CD4-positive, alpha-beta T cell treated with Interleukin-15 for 1 hour (primary cell): Measurements from ENCODE around the gene ETV6.
"Not testable (repeated sequence)": the region's sequence is repeated elsewhere in the genome, so short reads cannot be mapped to it uniquely, and the experiment has no call there.

Source experiments
- DNase-seq: peaks from one replicate; pipeline ENCODE4 v3.0.0-alpha.2; 2020

Gene ETV6

DNA sequence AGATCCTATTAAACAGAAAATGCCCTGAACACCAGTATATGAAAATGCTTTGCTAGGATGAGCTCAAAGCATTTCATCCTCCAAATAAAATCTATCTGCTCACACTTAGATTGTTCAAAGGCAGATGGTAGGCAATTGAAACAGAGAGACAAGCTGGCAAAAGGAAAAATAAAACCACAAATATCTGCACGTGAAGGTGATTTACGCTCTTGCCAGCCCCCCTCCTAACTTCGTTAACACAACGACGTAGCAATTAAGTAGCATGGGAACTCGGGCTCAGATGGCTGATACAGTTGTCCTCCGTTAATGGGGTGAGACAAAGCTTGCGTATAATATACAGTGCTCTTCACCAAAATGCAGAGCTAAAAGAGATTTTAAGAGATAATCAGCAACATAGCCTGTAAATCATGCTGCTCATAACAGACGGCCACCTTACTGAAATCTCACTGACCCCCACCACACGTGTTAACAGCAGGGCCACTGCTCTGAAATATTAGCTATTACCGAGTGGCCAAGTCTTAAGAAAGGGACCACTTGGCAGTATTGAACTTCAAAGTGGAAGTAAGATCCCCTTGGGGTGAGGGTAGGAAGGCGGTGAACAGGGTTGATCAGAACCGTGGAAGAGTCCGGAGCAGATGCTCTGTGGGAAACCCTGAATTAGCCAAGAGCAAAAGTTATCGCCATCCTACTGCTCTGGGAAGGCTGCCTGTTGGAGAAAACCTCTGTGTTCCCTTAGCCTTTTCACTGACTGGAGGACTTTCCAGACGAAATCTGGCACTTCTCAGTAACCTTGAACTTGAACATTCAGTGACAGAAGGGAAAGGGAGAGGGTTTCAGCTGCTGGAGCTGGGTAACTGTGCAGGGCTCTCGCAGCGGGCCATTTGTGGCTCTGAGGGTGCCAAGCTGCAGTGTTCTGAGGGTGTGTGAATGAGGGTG, 23.1 kb downstream of the ETV6 start:
- DNase-seq = no peak

GRCh38 chr12:11673666-11674461, 24.4 kb downstream of the ETV6 start:
- no peak for DNase-seq

GRCh38 chr12:11674894-11675390, 25.5 kb downstream of the ETV6 start:
- no peak for DNase-seq

GRCh38 chr12:11676052-11676451, 26.6 kb downstream of the ETV6 start:
- DNase-seq = no peak

DNA sequence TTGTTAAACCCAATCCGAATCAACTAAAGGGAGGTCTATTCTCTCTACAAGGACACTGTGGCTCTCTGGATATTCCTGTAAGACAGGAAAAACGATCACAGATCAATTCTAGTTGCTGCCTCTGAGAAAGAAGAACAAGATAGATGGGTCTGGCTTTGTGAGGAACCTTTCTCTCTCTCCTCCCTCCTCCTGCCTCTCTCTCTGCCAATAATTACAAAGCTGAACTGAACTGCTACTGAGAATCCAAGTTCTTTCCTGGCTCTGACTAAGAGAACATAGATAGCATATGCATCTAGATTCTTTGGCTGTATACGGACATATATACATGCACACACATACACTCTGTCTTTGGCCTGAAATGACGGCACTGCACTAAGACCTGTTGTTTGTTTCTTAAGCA, 27.6 kb downstream of the ETV6 start:
- no peak for DNase-seq

DNA sequence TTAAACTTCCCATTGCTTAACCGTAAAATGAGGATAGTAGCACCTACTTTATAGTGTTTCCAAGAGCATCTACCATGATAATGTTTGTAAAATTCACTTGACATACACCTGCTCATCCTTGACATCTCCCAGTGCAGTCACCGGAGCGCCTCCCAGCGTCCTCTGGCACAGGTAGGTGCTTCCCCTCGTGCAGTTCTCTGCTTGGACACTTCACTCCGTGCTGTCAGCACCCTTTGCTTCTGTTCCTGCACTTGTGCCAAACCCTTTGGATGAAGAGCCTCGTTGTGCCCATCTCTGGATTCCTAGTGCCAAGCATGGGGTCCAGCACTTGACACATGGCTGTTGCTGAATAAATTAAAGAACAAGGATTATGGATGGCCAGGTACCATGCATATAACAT, 28.3 kb downstream of the ETV6 start:
- DNase-seq = no peak

- DNase-seq = no peak
Observed at GRCh38 chr12:11678781-11679180, 29.3 kb downstream of the ETV6 start.

GRCh38 chr12:11681207-11681606, 31.7 kb downstream of the ETV6 start:
- no peak for DNase-seq

GRCh38 chr12:11681695-11682094, 32.2 kb downstream of the ETV6 start:
- not testable (repeated sequence) for DNase-seq

DNA sequence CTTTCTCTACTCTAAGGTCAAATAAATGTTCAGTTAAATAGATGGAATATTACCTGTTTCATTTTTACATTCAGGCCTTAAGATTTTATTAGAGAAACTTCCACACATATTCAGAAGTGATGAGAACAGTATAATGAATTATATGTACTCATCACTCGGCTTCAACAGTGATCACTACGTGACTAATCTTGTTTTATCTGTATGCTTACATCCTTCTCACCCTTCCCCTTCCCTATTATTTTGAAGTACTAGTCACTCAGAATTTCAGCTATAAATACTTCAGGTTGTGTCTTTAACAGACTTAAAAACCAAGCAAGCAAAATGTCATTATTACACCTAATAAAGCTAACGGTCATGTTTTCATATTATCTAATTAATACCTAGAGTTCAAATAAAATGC, 34.9 kb downstream of the ETV6 start:
- DNase-seq = no peak

DNA sequence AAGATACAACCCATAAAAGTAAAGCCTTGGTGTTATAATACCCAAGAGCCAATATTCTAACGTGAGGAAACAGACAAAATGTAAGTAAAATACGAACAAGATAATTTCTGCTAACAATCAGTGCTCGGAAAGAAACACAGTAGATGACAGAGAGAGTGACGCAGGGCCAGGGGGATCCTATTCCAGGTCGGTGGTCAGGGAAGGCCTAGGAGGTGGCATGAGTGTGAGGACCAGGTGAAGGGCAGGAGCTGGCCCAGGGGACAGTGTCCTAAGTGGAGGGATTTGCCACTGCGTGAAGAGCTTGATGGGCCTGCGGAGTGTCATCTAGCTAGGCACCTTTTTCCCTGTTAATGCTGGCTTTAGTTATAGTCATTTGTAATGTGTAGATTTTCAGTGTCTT, 35.3 kb downstream of the ETV6 start:
- DNase-seq = no peak

- DNase-seq = no peak
Observed at GRCh38 chr12:11685316-11685715, 35.8 kb downstream of the ETV6 start.

DNA sequence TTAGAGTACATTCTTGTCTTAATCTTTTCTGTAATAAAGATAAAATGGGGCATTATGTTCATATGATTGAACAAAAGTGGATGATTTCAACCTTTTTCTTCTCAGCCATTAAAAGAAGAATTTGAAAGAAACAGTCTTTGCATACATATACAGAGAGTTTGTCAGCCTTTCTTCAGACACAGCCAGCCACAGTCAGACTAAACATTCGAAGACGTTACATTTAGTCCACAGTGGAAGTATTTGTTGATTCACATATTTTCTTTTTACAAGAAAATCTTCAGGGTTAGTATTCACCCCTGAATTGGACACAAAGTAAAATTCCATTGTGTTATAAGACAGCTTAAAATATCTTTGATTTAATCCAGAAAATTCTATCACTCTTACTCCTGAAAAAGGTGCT, 36.2 kb downstream of the ETV6 start:
- no peak for DNase-seq

DNA sequence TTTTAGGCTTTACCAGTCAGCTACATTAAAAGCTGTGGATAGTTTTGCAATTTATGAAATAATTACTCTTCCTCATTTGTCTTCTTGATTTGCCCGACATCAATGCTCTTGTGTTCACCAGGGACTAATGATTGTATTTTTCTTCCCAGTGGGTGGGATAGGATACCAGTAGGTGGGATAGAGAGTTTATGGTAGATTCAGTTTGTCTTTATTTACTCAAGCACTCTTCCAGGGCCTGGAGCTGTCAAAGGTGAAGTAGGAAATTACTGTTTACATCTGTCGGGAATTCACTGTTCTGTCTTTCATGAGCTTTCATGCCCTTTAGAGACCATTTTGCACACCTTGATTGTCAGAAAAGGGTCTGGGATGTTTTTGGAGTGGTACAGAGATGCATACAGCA, 36.6 kb downstream of the ETV6 start:
- DNase-seq = no peak

- DNase-seq = no peak
Observed at GRCh38 chr12:11687528-11687927, 38.1 kb downstream of the ETV6 start.

GRCh38 chr12:11688379-11688778, 38.9 kb downstream of the ETV6 start:
- DNase-seq = no peak

DNA sequence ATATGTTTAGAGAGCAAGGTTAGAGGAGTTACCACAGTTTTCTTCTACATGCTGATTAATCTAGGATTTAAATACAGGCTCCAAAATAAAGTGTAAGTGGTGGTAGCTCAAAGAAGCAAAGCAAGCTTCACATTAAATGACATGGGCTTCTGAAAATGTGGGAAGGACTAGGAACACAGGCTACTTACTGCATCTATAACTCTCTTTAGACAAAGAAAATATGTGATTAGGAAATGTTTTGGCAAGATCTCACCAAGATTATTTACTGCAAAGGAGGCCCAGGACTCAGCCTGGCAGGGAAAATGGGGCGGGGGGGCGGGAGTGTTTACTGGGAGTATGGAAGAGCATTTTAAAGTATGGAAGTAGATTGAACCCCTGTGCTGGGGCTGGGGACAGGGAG, 39.4 kb downstream of the ETV6 start:
- DNase-seq = no peak

- no peak for DNase-seq
Observed at GRCh38 chr12:11689591-11690186, 40.2 kb downstream of the ETV6 start.

GRCh38 chr12:11693067-11693466, 43.6 kb downstream of the ETV6 start:
- no peak for DNase-seq

- DNase-seq = no peak
Observed at GRCh38 chr12:11693601-11694000, 44.1 kb downstream of the ETV6 start.

DNA sequence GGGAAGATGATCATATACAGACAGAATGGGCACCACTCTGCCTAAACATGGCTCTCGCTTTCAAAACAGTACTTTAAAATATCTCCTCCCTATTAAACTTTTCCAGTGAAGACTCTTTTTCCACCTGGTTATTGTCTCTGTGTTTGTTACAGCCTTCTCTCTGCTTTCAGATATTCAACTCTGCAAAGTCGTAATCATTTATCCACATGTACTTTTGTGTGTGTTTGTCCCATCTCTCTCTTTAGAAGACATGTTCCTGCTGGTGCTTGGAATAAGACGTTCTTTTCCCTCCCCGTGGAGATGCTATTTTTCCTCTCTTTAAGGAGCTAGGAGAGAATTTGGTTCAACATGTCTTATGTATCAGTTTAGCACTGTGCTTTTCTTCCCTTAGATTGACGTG, 45.1 kb downstream of the ETV6 start:
- DNase-seq = no peak

DNA sequence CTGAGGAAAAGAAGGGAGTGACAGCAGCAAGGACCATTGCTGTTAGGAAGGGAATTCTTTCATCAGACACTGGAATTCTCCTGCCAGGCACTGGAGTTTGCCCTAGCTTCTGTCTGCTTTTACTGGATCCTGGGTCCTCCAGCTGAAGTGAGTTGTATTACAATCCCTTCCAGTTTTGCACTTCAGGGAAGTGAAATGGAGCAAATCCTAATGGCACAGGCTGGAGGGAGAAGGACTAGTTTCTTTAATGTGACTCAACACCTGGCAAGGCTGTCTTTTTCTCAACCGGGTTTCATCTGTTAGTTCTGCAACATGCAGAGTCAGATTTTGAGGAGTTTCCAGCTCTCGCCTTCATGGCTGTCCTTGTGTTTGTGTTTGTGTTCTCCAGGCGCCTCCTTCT, 45.8 kb downstream of the ETV6 start:
- DNase-seq = no peak

GRCh38 chr12:11696084-11696483, 46.6 kb downstream of the ETV6 start:
- no peak for DNase-seq

DNA sequence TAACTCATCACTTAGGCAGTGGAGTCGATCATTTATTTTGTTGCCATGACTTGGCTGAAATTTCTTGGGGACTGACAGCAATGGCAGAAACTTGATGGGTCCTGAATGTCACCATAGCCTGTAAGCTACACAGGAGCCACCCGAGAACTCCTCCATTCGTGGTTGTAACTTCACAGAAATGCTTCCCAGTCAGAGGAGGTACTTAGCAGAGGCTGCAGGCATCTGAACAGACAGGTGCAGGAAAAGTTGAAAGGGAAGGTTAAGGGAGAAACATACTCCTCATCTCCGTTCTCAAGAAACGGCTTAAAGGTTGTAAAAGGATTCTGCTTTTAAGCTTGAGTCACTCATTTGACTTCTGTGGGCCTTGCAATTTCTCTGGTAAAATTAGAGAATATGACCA, 47.7 kb downstream of the ETV6 start:
- no peak for DNase-seq
